Measurements from ENCODE around the gene VAV2. TPM values are rescaled to one million over a fixed set of nuclear protein-coding genes. Genes with fewer than 3 reads are reported as not detected.

Gene VAV2
- polyA plus RNA-seq, 1 experiment: 9.0 TPM

DNA sequence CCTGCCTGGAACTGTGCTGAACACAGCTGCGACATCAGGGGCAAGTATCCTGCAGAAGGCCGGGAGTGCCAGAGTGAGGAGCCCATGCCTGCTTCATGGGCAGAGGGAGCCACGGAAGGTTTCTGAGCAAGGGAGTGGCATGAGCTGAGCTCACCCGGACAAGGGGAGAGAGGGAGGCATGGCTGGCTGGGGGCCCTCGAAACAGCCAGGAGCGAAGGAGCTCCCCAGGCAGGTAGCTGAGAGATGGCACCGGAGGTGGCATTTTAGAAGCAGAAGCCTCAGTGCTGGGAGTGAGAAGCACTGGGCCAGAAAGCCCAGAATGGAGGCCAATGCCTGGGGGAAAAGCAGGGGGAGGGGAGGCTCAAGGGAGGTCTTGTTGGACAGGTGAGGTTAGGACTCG is 197.1 kb downstream of the VAV2 start:
- CTCF ChIA-PET: interaction anchor here (1.5 to 5.6 kb wide), 3 partner anchors 12 to 200 kb away, joined by 4 to 105 read pairs (median 19); no protein-coding TSS in a partner anchor
- no peak for TF ChIP-seq CTCF (IDR thresholded peaks at IDR 0.05; ENCODE audit: low read depth, low read length)
- POLR2A ChIA-PET: no interaction called here

DNA sequence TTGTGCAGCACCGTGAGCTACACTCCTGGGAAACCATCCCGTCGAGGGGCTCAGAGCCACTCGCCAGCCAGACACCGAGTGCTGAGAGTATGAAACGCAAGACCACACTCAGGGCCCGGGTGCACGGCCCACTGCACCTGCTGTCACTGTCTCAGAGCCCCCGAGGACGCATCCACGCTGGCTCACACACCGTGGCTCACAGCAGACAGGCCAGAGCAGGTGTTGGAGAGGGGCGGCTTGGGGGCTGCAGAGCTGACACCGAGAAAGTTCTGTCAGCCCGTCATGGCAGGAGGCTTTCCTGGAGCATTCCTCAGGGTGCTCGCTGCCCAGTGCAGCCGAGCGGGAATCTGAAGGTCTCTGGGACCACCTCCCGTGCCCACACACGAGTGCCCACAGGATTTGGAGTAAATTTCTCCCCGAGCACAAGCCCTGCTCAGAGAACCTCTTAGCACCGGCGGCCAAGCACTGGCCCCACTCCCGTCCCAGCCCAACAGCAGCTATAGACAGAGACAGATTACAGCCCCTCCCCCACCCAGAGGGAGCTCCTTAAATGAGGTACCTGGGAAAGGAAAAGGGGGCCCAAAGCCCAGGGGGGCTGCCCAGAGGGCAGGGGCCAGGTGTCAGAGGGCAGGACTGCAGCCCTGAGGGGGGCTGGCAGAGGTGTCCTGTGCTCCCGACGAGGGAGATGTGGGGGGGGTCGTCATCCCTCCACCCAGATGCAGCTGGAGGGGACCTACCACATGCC is 197.9 kb downstream of the VAV2 start:
- no peak overlapping the region for H3K4me3 ChIP-seq (ENCODE audit: low read depth, low read length)
- no peak for TF ChIP-seq CTCF (IDR thresholded peaks at IDR 0.05; ENCODE audit: low read depth, low read length)
- DNase-seq (ENCODE audit: low read depth, low spot score): no peak
- ChIA-PET CTCF (interaction anchor here (0.8 to 5.6 kb wide), 5 partner anchors 10 to 231 kb away, joined by 4 to 105 read pairs (median 8); partner anchors contain the start of gene BRD3OS), POLR2A (no interaction called here)
- H3K9me3 ChIP-seq (ENCODE audit: control insufficient read depth, insufficient read depth, low read length): no peaks in the 10 kb centered on the region
- H3K27ac ChIP-seq (ENCODE audit: low read depth, low read length): no peak overlapping the region
- H3K27me3 ChIP-seq (ENCODE audit: control insufficient read depth, insufficient read depth, low read length): no peaks in the 10 kb centered on the region

More for the DNA sequence above, 197.1 kb downstream of the VAV2 start:
- Histone ChIP-seq H3K27me3 (ENCODE audit: control insufficient read depth, insufficient read depth, low read length) (no peaks in the 10 kb centered on the region), H3K27ac (ENCODE audit: low read depth, low read length) (no peak overlapping the region), H3K4me3 (ENCODE audit: low read depth, low read length) (no peak overlapping the region), H3K9me3 (ENCODE audit: control insufficient read depth, insufficient read depth, low read length) (no peaks in the 10 kb centered on the region)
- no peak for DNase-seq (ENCODE audit: low read depth, low spot score)

GRCh38 chr9:133793471-133793870 is 198.7 kb downstream of the VAV2 start:
- ChIA-PET CTCF (interaction anchor here (0.8 to 5.6 kb wide), 5 partner anchors 9 to 231 kb away, joined by 4 to 105 read pairs (median 8); partner anchors contain the start of gene BRD3OS), POLR2A (no interaction called here)
- TF ChIP-seq CTCF (IDR thresholded peaks at IDR 0.05; ENCODE audit: low read depth, low read length): no peak

DNA sequence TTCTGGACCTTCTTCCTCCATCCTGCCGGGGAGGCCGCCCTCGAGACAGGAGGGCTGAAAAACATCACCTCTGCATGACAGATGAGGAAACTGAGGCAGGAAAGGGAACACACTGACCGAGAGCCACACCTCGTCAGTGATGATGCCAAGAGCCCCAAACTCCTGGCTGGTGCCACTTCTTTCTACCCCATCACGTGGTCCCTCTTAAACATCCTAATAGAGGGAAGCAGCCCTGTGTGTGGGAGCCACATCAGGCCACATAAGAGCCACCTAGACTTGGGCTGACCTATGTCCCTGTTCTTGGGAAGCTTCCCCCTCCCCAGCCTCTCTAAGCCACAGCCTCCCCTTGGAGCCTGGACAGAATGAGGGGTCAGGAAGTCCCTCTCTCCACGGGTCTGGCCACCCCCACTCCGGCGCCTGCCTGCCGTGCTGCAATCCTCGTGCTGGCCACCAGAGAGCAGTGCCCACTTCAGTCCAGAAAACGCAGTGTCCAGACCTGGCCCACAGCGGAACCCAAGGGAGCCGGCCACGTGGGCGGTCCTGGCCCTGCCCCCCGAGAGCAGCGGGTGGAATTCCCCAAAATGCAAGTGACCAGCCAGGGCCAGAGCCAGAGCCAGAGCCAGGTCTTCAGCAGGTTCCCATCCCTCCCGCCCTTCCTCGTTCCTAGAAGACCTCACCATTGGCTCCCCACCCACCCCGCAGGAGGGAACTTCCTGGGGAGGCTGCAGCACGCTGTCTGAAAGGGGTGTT is 199.2 kb downstream of the VAV2 start:
- peak; percentile 95 for TF ChIP-seq CTCF (IDR thresholded peaks at IDR 0.05; ENCODE audit: low read depth, low read length)
- no peaks in the 10 kb centered on the region for H3K27me3 ChIP-seq (ENCODE audit: control insufficient read depth, insufficient read depth, low read length)
- no peaks in the 10 kb centered on the region for H3K9me3 ChIP-seq (ENCODE audit: control insufficient read depth, insufficient read depth, low read length)
- no peak overlapping the region for H3K4me3 ChIP-seq (ENCODE audit: low read depth, low read length)
- DNase-seq (ENCODE audit: low read depth, low spot score): peak; percentile 48
- ChIA-PET POLR2A (no interaction called here), CTCF (interaction anchor here (0.6 to 5.6 kb wide), 8 partner anchors 9 to 261 kb away, joined by 4 to 105 read pairs (median 6); partner anchors contain the start of gene BRD3OS)
- H3K27ac ChIP-seq (ENCODE audit: low read depth, low read length): no peak overlapping the region

More at GRCh38 chr9:133793471-133793870, 198.7 kb downstream of the VAV2 start:
- no peak for DNase-seq (ENCODE audit: low read depth, low spot score)
- Histone ChIP-seq H3K9me3 (ENCODE audit: control insufficient read depth, insufficient read depth, low read length) (no peaks in the 10 kb centered on the region), H3K27ac (ENCODE audit: low read depth, low read length) (no peak overlapping the region), H3K27me3 (ENCODE audit: control insufficient read depth, insufficient read depth, low read length) (no peaks in the 10 kb centered on the region), H3K4me3 (ENCODE audit: low read depth, low read length) (no peak overlapping the region)
